H1 (cell line): ENCODE results near the gene CPTP. TPM values are rescaled to one million over a fixed set of nuclear protein-coding genes. Genes with fewer than 3 reads are reported as not detected.

ENCODE experiments used
- ASH2L ChIP-seq: fragments of 200-600, 300-600 bp; sonication (generic); IDR thresholded peaks from one replicate; pipeline ENCODE4 v1.7.1; 2017; ENCODE audit warnings: low read length
- JUN ChIP-seq: IDR thresholded peaks from 2 replicates; pipeline ENCODE4 v1.6.1; 2011; ENCODE audit warnings: low read depth, mild to moderate bottlenecking, improper control_type of control experiment, low read length
- POU5F1 ChIP-seq: IDR thresholded peaks from 2 replicates; pipeline ENCODE4 v1.6.1; 2011; ENCODE audit warnings: low read depth, mild to moderate bottlenecking, low read length, moderate library complexity
- TAF1 ChIP-seq: IDR thresholded peaks from 2 replicates; pipeline ENCODE4 v1.6.1; 2011; ENCODE audit warnings: mild to moderate bottlenecking, low read depth, low read length
- TBP ChIP-seq: IDR thresholded peaks from 2 replicates; pipeline ENCODE4 v1.6.1; 2011; ENCODE audit warnings: low read depth, low read length, improper control_type of control experiment
- TEAD4 ChIP-seq: IDR thresholded peaks from 2 replicates; pipeline ENCODE4 v1.6.1; 2012; ENCODE audit warnings: low read depth, low read length, inconsistent platforms, mixed read lengths
- polyA plus RNA-seq, 7 experiments: library from polyadenylated mRNA; depleted of rRNA in 3 of 7; stranded (reverse) in 5 of 7; unstranded in 2 of 7; fragments of >200 nt in 5 of 7; fragments of 200-250 nt in 2 of 7; gene quantifications; 1 replicate in 5 of 7; 2 replicates in 1 of 7; 4 replicates in 1 of 7; pipeline versions ENCODE4 v1.2.1 to v1.2.3, GENCODE V29; 2011 to 2013; ENCODE audit warnings: missing spikeins in 2 of 7, mixed read lengths in 2 of 7
- total RNA-seq: library from RNA; stranded (reverse); fragmentation: NEBNext Ultra II Directional; extraction: Animal tissue kit (Norgen Biotek cat#: 25700); gene quantifications from 2 replicates; pipeline ENCODE4 v1.2.1, GENCODE V29; 2021

CPTP gene
- total and polyA plus RNA-seq, 2 of the 8 experiments (the other 6 are each of a cell fraction or from before 2014, with no cell fraction given) = 8.1 to 10.6 TPM

- no peak for TF ChIP-seq TEAD4
- no peak for TF ChIP-seq POU5F1
- no peak for TF ChIP-seq ASH2L
- TF ChIP-seq JUN = no peak
- no peak for TF ChIP-seq TBP
- no peak for TF ChIP-seq TAF1
These were observed 47.4 kb downstream of the CPTP start (continued) for GRCh38 chr1:1371746-1372711.
